K562 (cell line): Measurements from ENCODE around the gene SLC25A5.

Experiments
- BRD4 ChIP-seq: fragments of 200-600 bp; sonication (generic); IDR thresholded peaks from 2 replicates; pipeline ENCODE4 v1.6.1; 2017; ENCODE audit warnings: inconsistent platforms
- ETS1 ChIP-seq: conservative IDR thresholded peaks from 2 replicates; pipeline ENCODE4 v1.6.1; 2011; ENCODE audit warnings: low read depth, mild to moderate bottlenecking, low read length; ENCODE audit not compliant: control insufficient read depth
- GATAD2B ChIP-seq: fragments of 450-650 bp; IDR thresholded peaks from 2 replicates; pipeline ENCODE4 v1.6.1; 2017; ENCODE audit warnings: mild to moderate bottlenecking, borderline replicate concordance
- HBP1 ChIP-seq: fragments of 450-650 bp; formaldehyde crosslinking; IDR thresholded peaks from 2 replicates; pipeline ENCODE4 v1.4.0; 2022; ENCODE audit warnings: missing genetic modification characterization
- MXI1 ChIP-seq: IDR thresholded peaks from 2 replicates; pipeline ENCODE4 v1.6.1; 2011; ENCODE audit warnings: low read depth, mild to moderate bottlenecking, improper control_type of control experiment, low read length
- POLR2A ChIP-seq: fragments of 450-650 bp; conservative IDR thresholded peaks from 2 replicates; pipeline ENCODE4 v1.6.1; 2016
- ZNF175 ChIP-seq: fragments of 200-800 bp; sonication (Bioruptor generic); IDR thresholded peaks from 2 replicates; pipeline ENCODE4 v1.6.1; 2016; ENCODE audit warnings: low read depth, mild to moderate bottlenecking, missing genetic modification characterization, missing compliant biosample characterization
- ZNF197 ChIP-seq: fragments of 200-800 bp; sonication (Bioruptor generic); IDR thresholded peaks from 2 replicates; pipeline ENCODE4 v1.6.1; 2016; ENCODE audit warnings: low read depth, missing genetic modification characterization, missing compliant biosample characterization
- ZZZ3 ChIP-seq: fragments of 450-650 bp; IDR thresholded peaks from 2 replicates; pipeline ENCODE4 v1.6.1; 2016; ENCODE audit warnings: antibody characterized with exemption, mild to moderate bottlenecking, moderate library complexity

DNA sequence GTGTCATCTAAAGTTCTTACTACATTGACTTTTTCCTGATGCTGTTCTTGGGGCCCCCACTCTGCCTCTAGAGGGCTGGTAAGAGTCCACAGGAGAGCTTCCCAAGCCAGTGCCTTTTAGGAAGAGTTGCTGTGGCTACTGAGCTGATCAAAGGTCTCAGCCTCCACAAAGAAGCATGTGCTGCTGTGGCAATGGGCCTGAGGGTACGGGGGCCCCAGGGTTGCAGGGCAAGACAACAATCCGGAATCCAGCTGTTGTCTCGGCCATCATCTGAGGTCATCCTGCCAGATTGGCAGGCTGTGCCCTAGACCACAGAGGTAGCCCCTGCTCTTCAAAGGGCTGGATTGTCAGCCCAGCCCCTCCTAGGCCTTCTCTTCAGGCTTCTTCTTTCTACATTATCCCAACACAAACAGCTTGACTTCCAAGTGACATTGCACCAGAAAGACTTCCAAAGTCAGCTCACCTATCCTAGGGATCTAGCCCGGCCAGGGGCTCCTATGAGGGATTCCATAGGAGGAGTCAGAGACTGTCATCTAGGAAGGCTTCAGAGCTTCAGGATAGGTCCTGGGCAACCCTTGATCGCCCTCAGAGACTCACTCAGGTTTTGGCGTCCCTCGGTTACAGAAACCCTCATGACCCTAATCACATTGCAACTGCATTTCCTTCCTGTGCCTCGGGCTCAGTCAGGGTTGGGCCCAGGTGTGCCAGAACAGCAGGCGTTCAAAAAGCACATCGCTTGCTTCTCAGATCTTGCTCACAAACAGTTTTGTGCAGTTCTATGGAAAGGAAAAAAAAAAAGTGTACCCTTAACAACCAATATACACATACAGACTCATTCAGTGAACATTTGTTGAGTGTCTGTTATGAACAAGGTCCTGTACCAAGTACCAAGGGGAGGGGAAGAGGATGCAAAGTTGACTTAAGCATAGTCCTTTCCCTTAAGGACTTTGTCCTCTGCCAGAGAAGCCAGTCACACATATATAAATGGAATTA is 27.8 kb downstream of the SLC25A5 start:
- TF ChIP-seq MXI1 (no peak), HBP1 (no peak), ETS1 (no peak), POLR2A (no peak), ZZZ3 (no peak), ZNF175 (CRISPR knock-in tag) (no peak), ZNF197 (CRISPR knock-in tag) (no peak), GATAD2B (no peak), BRD4 (no peak)
